CD4-positive, alpha-beta T cell treated with Interleukin-17A for 1 hour (primary cell): ENCODE results near the gene LLGL2.

Source experiments
- DNase-seq: peaks from one replicate; pipeline ENCODE4 v3.0.0-alpha.2; 2020

Gene LLGL2

GRCh38 chr17:75619506-75620431, 94.3 kb downstream of the LLGL2 start:
- DNase-seq = no peak

GRCh38 chr17:75621489-75621888, 96.0 kb downstream of the LLGL2 start:
- DNase-seq = no peak

GRCh38 chr17:75622076-75622475, 96.6 kb downstream of the LLGL2 start:
- no peak for DNase-seq

- DNase-seq = no peak
Measured at GRCh38 chr17:75622771-75623273, 97.3 kb downstream of the LLGL2 start.

GRCh38 chr17:75623386-75623785, 97.9 kb downstream of the LLGL2 start:
- DNase-seq = no peak

DNA sequence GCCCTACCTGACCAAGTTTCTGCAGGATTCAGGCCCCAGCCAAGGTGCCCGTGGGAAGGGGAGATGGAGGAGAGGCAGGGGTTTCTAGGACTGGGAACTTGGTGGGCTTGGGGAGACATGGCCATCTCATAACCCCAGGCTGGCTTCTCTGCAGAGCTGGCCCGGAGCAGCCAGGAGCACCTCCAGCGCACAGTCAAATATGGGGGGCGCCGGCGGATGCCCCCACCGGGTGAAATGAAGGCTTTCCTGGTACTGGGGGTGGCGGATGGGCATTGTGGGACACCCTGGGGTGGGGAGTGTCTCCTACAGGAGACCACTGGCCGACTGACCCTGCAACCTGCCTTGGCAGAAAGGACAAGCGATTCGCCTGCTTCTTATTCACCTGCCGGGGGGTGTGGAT, 98.5 kb downstream of the LLGL2 start:
- no peak for DNase-seq
